ENCODE results near the gene SNX24. TPM values are rescaled to one million over a fixed set of nuclear protein-coding genes. Genes with fewer than 3 reads are reported as not detected.

The SNX24 gene
- total and polyA plus RNA-seq, 2 of the 4 experiments (the other 2 are of a cell fraction): 13.8 to 15.0 TPM

DNA sequence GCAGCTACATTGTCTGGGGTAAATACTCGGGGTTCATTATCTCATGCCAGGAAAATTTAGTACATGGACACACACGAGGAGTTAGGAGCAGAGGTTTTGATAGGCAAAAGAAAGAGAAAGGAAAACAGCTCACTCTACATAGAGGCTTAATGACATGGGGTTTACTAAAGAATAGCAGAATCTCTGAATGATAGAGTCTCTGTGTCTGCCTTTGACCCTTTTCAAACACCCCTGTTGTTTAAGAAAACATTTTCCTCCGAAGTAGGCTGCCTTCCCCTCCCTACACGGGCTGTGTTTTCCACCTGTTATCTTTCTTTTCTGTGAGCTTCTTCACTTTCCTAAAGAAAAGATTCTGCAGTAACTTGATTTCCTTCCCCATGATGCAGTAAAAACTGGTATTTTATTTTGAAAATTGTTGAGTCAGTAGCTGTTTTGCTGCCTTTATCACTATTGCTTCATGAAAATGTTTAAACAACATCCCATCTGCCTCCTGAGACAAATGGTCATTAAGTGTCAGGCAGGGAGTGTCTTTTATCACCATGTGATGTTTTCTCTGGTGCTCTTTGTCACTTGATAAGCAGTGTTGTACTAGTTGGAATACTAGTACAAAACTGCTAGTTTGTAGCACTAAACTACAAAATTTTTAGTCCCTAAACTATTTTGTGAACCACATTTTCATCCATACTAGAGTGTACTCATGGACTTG is 114.5 kb downstream of the SNX24 start:
- Histone ChIP-seq H3K23ac (ENCODE audit: low read depth, low read length) (no peak overlapping the region), H3K4me2 (ENCODE audit: low read depth, low read length) (no peak overlapping the region), H2AFZ (replicated peaks; ENCODE audit: low read length, poor library complexity) (no peak overlapping the region), H4K91ac (ENCODE audit: insufficient read depth, low read depth, low read length) (no peak overlapping the region), H4K5ac (ENCODE audit: low read depth, low read length) (no peak overlapping the region), H2AK5ac (ENCODE audit: low read depth, low read length) (no peak overlapping the region), H2BK20ac (ENCODE audit: low read depth, low read length) (no peak overlapping the region), H2BK5ac (ENCODE audit: low read depth, low read length, poor library complexity, severe bottlenecking) (no peak overlapping the region), H3K79me1 (ENCODE audit: low read depth in 1 of 2, low read length in 2 of 2) (no peaks in the 10 kb centered on the region; a peak in 1 of 4 replicates), H3K4me1 (ENCODE audit: control insufficient read depth, insufficient read depth, low read length) (no peaks in the 10 kb centered on the region), H3K36me3 (ENCODE audit: control insufficient read depth, insufficient read depth, low read length) (peaks cover 3% of the 10 kb centered on the region), H3K4ac (ENCODE audit: low read depth, low read length) (no peak overlapping the region), H3K18ac (ENCODE audit: low read depth, low read length) (no peak overlapping the region), H3K56ac (ENCODE audit: extremely low read depth, insufficient read depth, low read length) (no peak overlapping the region), H4K8ac (ENCODE audit: low read depth in 2 of 2, low read length in 2 of 2) (no peak overlapping the region), H3K9ac (ENCODE audit: low read depth, low read length) (no peak overlapping the region), H2AK9ac (replicated peaks; ENCODE audit: low read depth, low read length, poor library complexity) (no peak overlapping the region), H2BK120ac (ENCODE audit: low read depth, low read length) (no peak overlapping the region), H4K20me1 (ENCODE audit: insufficient read depth, low read length) (no peaks in the 10 kb centered on the region), H3K9me1 (ENCODE audit: insufficient read depth, low read length) (no peaks in the 10 kb centered on the region), H2BK15ac (ENCODE audit: low read depth, low read length) (no peak overlapping the region), H3K27ac (ENCODE audit: insufficient read depth, low read length) (no peak overlapping the region), H3K9me3 (ENCODE audit: control insufficient read depth, insufficient read depth, low read length) (no peaks in the 10 kb centered on the region), H3K14ac (replicated peaks; ENCODE audit: low read depth, low read length) (no peak overlapping the region), H3K4me3 (ENCODE audit: insufficient read depth, low read depth, low read length) (no peak overlapping the region), H3K27me3 (ENCODE audit: control insufficient read depth, insufficient read depth, low read length) (no peaks in the 10 kb centered on the region)
- DNase-seq (no peak), ATAC-seq (ENCODE audit: low read depth) (no peak)
- dilution Hi-C loops (cut with HindIII; ENCODE audit: low sequenced_read_pairs, unreplicated experiment) (no loop called here), intact Hi-C loops (cut with micrococcal nuclease) (no loop called here), in situ Hi-C loops (cut with MboI; ENCODE audit: low sequenced_read_pairs) (no loop called here)
- no peak for TF ChIP-seq MAZ (IDR thresholded peaks at IDR 0.05; ENCODE audit: borderline replicate concordance, low read depth, low read length)
- no TSS peak for BruUV-seq (replicated peaks)
- CTCF ChIA-PET: no interaction called here
- POLR2A ChIA-PET (ENCODE audit: unreplicated experiment): no interaction called here
- WGBS, 2 experiments (ENCODE audit: extremely low coverage in 2 of 2, insufficient read length in 1 of 2): no CpG with 5 or more reads among the region's 4 CpGs
